Pons (tissue), 1 donor: ENCODE data around the gene PAH.
A peak's percentile ranks its signal among the peaks of the same experiment; 100 is the strongest.

Experiments used
- DNase-seq: peaks from one replicate; pipeline ENCODE4 v3.0.0-alpha.2; 2016; ENCODE audit warnings: low spot score

The PAH gene

DNA sequence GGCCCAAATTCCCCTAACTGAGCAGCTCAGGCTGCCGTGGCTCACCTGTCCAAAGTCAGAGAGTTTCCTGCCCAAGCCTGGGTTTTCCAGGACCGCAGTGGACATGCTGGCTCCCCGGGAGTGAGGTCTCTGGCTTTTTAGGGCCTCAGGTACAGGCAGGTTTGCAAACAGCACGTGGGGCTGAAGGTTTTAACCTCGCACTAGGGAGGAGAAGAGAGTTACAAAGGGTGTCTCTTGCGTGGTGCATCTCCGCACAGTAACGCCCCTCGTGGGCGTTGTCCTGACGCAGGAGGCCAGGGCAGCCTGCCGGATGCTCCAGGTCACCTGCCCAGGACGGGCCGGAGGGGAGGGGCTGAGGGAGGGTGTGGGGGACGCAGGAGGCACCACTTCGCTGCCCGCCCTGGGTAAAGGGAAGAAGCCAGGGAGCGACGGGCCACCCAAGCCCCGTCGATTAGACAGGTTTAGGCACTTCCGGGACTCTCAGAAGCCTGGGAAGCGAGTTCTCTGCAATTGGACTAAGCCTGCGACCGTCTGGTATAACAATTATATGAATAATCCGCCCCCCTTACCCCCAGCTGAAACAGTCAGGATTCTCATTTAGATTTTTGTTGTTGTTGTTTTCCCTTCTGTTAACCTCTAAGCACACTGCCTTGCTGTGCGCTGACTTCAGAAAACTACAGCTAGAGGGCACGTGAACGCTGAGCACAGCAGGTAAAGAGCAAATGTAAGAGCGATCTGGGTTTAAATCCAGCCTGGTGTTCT, at the start of gene PAH:
Gene PAH (minus strand): TSS at position 219 of the 762 bp plus-strand sequence. CDS start 114 bp downstream, at position 105.
- DNase-seq: no peak

DNA sequence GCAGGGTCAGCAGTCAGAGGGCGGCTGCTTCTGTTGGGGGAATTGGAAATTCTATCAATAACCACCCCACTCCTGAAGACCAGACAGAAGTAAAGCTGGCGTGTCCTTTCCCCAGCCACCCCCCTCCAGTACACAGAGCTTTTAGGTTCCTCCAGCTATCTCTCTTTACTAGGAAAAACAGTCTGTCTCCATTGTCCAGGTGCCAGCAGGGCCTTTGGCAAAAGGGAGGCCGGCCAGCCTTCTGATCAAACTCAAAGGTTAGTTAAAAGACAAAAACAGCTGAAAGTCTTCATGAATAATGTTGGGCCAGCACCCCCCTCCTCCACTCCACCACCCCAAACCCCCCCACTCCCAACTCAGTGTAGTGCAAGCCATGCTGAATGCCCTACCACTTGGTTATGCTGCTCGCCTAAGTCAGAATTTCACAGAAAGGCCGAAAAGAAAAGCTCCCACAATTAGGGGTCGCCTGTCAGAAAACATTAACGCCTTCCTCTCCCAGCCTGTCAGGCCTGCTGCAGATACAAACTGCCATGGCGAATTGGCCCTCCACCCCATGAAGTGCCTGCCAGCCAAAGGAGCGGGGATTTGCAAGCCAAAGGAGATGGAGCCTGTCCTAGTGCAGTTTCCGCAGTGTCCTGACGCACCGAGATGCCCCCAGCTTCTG, 49.3 kb upstream of the PAH start:
- no peak for DNase-seq

DNA sequence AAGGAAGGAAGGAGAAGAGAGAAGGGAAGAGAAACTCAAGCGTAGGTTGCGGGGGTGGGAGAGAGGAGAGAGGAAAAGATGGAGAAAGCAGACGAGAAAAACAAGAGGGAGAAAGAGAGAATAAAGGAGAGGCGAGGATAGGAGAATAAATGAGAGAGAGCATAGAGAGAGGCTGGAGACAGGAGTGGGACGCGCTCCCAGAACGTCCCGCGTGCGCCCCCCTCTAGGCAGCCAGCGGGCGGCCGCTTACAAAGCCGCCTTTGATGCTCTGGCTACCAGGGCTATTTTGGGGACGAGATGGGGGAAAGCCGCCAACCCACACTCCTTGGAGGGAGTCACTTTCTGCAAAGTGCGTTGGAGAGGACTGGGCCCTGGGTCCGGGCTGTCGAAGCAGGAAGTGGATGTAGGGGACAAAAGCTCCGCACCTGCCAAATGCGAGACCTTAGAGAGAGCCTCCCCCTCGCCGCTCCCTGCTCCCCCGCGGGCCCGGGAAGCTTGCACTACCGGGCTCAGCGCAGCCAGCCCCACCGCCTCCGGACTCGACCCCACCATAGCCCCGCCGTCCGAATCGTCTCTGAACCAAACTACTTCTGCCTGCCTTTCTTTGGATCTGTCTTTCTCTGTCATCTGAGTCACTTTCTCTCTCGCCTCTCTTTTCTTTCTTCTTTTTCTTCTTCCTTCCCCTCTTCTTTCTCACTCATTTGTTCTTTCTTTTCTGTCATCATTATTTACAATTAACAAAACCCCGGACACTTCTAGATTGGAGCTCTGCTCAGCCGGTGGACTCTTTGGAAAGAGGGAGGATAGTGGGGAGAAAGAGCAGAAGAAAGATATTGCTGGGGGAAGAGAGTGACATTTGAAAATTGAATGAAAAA, 48.5 kb upstream of the PAH start:
- peak; percentile 47 for DNase-seq

DNA sequence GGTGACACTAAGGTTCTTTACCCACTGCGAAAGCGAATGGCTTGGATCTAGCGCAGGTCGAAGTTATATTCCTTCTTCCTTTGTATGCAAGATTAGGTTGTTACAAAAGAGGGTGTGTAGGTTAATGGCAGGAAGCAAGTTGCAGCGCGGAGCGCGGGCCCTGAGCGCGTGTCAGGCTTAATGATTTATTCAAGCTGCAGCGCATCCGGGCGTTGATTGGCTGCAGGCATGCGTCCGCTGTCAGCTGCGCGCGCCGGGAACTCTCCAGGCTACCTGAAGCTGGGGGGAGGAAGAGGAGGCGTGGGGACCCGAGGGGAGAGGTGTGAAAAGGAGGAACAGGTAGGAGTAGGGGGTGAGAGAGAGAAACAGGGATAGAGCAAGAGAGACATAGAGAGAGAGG, 47.8 kb upstream of the PAH start:
- no peak for DNase-seq

DNA sequence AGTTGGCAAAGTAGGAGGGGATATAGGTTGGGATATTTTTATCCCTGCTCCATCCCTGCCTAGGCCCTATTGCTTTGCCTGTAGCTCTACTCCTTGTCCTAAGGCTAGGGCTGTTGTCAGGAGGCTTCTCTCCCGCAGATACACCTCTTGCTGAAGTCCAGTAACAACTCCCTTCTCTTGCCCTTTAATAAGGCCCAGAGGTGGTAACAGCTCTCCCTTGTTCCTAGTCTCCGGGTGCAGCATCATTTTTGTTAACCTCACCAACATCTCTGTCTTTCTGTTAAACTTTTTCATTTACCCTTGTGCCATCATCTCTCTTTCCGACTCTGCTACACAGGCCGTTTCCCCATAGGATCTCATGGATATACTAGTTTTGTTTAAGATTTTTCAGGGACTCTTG, 46.8 kb upstream of the PAH start:
- DNase-seq: no peak

DNA sequence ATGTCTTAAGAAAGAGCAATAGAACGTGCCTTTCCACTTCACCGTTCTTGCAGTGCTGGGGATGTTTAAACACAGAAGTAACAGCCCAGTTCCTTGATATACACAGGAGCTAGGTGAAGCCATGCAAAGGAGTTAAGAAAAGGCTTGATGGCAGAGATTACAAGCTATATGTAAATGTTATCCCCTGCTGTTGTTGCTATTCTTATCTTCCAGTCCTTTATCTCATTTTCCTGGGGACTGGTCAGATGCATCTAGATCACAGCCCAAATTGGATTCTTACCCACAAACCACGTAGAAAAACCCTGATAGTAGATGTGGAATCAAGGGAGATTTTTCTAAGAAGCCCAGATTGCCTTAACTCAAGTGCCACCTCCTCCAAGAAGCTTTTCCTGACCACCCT, 45.9 kb upstream of the PAH start:
- no peak for DNase-seq

DNA sequence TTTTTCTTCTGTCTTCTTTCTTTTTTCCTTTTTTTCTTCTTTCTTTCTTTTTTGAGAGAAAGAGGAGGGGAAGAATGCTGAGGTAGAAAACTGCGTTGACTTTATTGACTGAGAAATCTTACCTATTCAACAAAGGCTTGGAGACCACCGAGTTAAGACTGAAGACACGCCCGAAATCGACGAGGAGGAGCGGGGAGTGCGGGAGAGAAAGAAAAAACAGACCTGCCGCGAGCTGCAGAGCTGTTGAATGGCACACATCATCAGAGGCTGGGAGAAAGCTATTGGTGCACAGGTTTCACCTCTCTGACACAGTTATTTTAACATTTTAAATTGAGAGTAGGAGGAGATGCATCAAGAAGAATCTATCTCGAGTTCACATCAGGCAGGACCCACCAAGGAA, 45.5 kb upstream of the PAH start:
- no peak for DNase-seq

DNA sequence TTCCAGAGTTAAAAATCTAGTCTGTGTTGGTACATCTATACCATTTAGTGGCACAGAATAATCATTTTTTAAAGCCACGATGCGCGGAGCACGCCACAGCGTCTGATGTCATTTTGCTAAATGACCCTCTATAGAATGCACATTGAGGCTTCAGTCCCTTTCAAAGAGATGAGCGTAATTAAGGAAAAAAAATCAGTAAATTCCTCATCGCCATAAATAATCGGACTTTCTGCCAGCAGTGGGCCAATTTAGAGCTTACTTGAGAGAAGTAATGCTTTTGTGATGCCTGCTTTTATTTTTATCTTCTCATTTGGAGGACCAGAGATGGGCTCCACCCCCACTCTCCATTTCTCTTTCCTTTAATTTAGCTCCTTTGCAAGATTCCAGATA, 44.4 kb upstream of the PAH start:
- DNase-seq: no peak

DNA sequence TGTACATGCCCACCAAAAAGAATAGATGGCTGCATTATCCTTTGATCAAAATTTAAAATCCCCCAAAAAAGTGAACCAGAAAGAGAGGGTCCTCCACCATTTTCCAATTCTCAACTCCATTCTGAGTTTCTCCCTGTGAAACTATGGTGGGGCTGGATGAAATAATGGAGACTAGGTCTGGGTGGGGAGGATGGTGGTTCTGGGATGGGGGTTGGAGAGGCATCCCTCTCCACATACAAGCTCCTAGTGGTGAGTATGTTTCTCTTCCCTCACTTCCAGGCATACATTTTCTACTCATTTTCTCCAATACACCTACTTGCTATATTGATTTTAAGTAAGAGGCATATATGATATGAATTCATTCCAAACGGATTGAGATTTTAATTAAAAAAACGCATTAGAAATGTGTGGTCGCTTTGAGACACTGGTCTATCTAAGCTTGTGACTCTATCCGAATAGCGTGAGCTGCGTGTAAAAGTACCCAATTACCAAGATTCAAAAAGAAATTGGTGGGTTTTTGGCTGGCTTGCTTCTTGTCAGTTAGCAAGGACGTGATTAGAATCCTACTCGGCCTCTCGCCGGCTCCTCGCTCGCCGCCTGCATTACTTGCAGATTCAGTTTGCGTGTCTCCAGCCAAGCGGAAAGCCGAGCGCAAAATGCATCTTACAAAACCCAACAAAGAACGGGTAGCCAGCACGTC, 43.9 kb upstream of the PAH start:
- DNase-seq: peak; percentile 54

DNA sequence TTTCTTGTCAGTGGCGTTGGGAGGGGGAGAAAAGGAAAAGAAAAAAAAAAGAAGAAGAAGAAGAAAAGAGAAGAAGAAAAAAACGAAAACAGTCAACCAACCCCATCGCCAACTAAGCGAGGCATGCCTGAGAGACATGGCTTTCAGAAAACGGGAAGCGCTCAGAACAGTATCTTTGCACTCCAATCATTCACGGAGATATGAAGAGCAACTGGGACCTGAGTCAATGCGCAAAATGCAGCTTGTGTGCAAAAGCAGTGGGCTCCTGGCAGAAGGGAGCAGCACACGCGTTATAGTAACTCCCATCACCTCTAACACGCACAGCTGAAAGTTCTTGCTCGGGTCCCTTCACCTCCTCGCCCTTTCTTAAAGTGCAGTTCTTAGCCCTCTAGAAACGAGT, 42.3 kb upstream of the PAH start:
- no peak for DNase-seq

DNA sequence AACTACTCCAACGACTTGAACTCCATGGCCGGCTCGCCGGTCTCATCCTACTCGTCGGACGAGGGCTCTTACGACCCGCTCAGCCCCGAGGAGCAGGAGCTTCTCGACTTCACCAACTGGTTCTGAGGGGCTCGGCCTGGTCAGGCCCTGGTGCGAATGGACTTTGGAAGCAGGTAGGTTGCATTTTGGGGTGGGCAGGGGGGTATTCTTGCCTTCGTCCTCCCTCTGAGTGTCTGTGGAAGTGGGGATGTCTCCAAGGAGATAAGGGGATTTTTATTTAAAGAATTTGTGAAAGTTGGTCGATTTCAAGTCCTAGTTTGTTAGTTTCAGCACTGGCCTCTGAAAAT, 41.8 kb upstream of the PAH start:
- DNase-seq: no peak

DNA sequence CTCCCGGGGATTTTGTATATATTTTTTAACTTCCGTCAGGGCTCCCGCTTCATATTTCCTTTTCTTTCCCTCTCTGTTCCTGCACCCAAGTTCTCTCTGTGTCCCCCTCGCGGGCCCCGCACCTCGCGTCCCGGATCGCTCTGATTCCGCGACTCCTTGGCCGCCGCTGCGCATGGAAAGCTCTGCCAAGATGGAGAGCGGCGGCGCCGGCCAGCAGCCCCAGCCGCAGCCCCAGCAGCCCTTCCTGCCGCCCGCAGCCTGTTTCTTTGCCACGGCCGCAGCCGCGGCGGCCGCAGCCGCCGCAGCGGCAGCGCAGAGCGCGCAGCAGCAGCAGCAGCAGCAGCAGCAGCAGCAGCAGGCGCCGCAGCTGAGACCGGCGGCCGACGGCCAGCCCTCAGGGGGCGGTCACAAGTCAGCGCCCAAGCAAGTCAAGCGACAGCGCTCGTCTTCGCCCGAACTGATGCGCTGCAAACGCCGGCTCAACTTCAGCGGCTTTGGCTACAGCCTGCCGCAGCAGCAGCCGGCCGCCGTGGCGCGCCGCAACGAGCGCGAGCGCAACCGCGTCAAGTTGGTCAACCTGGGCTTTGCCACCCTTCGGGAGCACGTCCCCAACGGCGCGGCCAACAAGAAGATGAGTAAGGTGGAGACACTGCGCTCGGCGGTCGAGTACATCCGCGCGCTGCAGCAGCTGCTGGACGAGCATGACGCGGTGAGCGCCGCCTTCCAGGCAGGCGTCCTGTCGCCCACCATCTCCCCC, 41.2 kb upstream of the PAH start:
- DNase-seq: no peak

DNA sequence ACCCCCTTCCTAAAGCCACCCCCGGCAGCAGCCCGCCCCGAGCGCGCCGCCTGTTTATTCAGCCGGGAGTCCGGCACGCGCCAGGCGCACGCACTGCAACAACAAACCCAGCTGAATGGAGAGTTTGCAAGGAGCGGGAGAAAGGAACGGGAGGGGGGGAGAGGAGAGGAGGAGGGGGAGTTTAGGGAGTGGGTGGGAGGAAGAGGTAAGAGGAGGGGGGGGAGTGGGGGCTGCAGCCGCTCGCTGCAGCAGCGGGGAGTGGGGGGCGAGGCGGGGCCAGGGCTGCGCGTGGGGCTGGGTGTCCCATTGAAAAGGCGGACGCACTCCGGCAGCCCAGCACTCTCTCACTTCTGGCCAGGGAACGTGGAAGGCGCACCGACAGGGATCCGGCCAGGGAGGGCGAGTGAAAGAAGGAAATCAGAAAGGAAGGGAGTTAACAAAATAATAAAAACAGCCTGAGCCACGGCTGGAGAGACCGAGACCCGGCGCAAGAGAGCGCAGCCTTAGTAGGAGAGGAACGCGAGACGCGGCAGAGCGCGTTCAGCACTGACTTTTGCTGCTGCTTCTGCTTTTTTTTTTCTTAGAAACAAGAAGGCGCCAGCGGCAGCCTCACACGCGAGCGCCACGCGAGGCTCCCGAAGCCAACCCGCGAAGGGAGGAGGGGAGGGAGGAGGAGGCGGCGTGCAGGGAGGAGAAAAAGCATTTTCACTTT, 40.5 kb upstream of the PAH start, which contains the start of gene ASCL1:
Gene ASCL1 (plus strand): TSS at position 336 of the 712 bp plus-strand sequence. CDS start 571 bp downstream, outside the sequence.
- no peak for DNase-seq

DNA sequence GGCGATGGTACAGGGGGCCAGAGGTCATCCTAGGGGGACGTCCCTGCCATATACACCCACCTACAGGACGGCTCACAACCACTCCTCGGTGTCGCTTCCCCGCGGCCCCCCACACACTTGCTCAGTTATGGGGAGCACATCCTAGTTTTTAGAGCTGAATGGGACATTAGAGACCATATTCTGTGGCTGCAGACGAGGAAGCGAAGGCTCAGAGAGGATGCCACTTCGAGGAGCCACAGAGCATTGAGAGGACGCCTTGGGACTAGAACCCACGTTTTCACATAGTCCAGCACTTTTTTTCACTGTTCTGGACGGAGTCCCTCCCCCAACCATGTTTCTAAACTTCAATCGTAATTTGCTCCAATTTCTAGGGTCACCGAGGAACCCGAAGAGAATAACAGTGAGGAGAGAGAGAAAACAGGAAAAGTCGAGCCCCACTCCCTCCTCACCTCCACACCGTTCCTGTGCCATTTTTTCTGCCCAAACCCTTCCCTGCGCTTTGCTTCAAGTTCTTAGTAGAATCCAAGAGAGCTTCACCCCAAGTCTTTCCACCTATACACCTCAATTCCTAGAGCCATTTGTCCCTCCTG, 39.8 kb upstream of the PAH start:
- no peak for DNase-seq

DNA sequence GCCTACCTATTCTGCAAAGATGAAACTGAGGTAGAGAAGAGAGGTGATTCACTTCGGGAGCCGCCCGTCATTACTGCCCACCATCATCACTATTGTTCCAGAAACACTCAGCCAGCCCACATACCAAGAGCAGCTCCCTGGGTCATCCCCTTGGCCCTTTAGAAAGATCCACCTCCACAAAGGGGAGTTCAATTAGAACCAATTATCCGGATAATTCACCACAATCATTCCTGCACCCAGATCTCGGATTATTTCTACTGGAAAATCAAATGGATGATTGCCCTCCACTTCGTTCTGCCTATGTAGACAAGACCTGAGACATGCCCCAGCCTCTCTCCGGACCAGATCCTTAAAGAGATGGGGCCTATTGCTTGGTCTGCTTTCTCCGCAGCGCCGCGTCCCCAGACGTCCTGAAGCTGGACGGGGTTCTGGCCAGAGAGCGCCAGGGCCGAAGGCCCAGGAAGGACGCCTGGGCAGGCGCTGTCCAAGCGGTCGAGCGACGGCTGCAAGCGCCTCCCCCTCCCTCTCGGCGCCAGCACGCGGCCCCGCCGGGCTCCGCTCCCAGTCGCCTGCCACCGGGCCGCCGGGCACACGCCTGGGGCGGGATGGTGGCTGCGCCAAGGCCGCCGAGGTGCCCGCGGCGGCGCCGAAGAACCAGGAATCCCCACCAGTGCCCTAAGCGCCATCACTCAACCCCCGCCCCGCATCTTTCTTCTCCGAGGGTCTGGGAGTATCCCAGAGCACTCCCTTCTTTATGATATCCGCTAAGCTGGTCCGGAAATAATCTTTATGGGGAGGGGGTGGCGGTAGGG, 39.1 kb upstream of the PAH start:
- no peak for DNase-seq

DNA sequence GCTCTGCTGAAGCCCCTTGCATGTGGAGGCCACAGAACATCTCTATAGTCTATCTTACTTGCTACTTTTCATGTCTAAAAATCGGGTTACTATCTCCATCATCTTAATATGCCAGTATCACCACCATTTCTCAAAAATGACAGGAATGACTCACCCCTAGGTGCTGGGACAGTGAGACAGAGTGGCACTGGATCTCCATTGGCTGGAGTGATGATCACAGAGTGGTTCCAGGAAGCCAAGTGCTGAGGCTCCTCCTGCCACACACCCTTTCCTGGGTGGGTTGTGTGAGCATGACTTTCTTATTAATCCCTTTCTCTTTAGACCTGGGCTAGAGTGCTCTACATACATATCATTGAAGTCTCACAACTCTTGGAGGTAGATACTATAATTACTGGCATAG, 37.1 kb upstream of the PAH start:
- no peak for DNase-seq

DNA sequence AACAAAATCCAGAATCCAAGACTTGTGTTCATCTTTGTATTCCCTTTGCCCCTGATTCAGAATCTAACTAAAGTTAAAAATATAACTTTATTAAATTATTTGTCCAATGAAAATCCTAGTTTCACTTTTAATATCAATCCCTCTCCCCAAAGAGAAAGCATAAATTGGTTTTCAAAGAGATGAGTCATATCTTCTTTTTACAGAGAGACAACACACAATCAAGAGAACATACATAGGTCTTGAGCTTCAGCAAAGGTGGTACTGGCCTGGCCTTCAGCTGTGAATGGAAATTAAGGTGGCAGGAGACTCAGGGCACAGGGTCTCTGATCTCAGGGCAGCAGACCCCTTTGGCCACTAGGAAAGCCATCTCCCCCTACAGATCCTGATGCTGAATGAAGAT, 36.2 kb upstream of the PAH start:
- no peak for DNase-seq

DNA sequence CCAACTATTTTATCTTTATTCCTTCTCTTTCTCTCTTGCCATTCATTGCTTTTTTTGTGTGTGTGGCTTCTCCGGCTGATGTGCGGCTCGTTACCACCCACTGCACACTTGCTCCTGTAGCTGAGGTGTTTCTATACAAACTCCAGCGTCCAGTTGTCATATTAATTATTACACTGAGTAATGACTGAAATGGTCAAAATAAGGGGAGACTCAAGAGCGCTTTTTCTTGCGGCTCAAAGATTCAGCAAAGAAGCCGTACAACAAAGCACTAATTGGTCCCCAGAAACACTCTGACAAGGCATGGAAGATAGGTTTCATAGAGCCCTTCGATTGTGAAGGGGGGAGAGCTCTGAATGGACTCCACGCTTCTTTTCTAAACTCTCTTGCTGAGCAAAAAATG, 34.8 kb upstream of the PAH start:
- DNase-seq: no peak

DNA sequence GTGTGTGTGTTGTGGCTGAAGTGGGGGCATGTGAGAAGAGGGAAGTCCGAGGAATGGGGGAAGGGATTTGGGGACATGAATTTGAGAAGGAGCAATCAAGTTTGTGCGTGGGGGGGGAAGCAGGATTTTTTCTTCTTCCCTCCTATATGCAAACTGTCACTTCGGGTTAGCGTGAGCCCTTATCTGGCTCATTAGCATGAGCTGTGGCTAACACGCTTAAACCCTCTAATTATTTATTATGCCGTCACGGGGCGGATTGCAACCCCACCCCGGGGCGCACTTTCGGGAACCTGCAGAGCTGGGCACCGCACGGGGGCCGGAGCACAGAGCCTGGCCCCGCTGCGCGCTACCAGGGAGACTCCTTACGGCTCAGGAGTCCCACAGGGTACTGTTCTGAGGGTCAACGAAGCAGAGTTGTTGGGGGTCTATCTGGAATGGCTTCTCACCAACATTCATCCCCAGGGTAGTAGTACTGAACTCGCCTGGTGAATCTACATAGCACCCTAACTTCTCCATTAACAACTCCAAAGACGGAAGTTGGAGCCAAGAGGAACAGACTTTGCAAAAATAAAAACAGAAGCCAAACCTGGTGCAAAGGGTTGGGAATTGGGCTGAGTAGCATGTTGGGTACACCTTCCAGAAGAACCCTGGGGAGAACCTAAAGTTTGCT, 34.0 kb upstream of the PAH start:
- DNase-seq: no peak
